Fibroblast of mammary gland (primary cell): ENCODE data around the gene NKD1.
"Not testable (repeated sequence)": the region's sequence is repeated elsewhere in the genome, so short reads cannot be mapped to it uniquely, and the experiment has no call there.

Experiments
- DNase-seq: peaks from one replicate; pipeline ENCODE4 v3.0.0-alpha.2; 2010; ENCODE audit warnings: low read depth
- H3K4me3 ChIP-seq: 2 replicates; pipeline ENCODE4 v1.5.1; 2011; ENCODE audit warnings: low read depth, mild to moderate bottlenecking, low read length, moderate library complexity; ENCODE audit not compliant: control insufficient read depth
- CTCF ChIP-seq: conservative IDR thresholded peaks from 2 replicates; pipeline ENCODE4 v1.5.1; 2011; ENCODE audit warnings: low read depth, low read length, inconsistent platforms; ENCODE audit not compliant: control insufficient read depth, insufficient read depth

NKD1 gene

GRCh38 chr16:50502616-50503011, 45.6 kb upstream of the NKD1 start:
- DNase-seq: no peak
- no peak for TF ChIP-seq CTCF
- H3K4me3 ChIP-seq: no peak overlapping the region

DNA sequence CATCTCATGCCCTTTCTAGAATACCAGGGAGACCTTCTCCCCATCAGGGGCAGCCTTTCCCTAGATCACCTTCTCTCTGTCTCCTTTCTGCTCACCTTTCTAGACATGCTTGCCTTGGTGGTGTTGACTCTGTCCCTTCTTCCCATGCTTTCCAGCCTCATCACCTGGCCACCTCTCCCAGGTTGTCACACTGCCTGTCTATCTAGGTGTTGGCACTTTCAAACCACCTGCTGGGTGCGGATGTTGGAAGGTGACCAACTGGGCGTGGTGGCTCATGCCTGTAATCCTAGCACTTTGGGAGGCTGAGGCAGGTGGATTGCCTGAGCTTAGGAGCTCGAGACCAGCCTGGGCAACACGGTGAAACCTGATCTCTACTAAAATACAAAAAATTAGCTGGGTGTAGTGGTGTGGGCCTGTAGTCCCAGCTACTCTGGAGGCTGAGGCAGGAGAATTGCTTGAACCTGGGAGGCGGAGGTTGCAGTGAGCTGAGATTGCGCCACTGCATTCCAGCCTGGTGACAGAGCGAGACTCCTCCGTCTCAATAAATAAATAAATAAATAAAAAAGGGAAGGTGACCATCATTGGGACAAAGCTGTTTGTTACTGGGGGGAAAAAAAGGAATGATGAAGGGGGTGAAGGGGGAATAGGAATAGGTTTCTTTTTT, 44.2 kb upstream of the NKD1 start:
- H3K4me3 ChIP-seq, DNase-seq: not testable (repeated sequence)

- no peak for DNase-seq
- TF ChIP-seq CTCF: no peak
These were observed 43.1 kb upstream of the NKD1 start for GRCh38 chr16:50505115-50505514.

DNA sequence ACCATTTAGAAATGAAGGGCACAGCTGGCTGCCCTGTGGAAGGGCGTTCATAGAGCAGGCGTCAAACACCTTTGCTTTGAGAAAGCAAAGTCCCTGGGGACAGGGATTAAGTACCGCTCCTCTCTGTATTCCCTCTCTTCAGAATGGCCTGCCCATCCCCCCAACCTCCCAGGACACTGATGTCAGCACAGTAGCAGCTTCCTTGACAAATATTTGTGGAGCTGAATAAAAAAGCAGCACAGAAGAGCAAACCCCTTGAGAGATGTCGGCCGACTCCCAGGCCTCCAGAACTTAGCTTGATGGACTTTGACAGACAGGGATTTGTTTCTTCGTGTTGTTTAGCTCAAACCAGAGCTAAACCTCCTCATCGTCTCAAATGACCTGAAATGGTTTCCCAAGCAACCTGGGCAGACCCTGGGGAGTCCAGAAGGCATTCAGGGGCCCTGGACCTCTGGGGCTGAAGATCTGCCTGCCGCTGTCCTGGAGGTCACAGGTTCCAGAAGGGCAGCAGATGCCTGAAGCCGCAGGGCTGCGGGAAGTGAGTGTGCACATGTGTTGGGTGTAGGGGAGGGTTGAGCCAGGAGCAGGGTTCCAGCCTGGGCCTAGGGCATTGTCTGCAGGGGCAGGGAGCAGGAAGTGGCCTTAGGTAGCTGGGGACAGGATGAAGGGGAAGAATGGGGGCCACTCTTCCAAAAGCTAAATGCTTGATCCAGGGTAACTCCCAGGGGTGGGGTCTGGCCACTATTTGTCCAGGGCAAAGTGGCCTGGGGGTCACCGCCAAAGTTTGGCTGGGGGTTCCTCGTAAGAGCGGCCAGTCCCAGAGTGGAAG, 42.3 kb upstream of the NKD1 start:
- DNase-seq: no peak
- no peak overlapping the region for H3K4me3 ChIP-seq
- no peak for TF ChIP-seq CTCF

More at GRCh38 chr16:50505115-50505514, 43.1 kb upstream of the NKD1 start:
- H3K4me3 ChIP-seq: no peak overlapping the region

GRCh38 chr16:50506543-50506937, 41.7 kb upstream of the NKD1 start:
- H3K4me3 ChIP-seq: no peak overlapping the region
- no peak for TF ChIP-seq CTCF
- DNase-seq: no peak

DNA sequence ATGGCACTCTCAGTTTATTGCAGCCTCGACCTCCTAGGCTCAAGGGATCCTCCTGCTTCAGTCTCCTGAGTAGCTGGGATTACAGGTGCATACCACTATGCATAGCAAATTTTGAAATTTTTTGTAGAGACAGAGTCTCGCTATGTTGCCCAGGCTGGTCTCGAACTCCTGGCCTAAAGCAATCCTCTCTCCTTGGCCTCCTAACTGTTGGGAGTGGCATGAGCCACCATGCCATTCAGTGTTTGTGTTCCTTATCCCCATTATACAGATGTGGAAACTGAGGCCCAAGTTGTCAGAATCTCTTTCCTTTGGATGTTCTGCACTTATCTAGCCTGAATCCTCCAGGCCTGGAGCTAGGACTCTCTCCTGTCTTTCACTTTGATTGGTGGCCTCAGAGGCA, 40.8 kb upstream of the NKD1 start:
- H3K4me3 ChIP-seq: no peak overlapping the region
- no peak for TF ChIP-seq CTCF
- no peak for DNase-seq
